ENCODE data around the gene MARCHF10.

The MARCHF10 gene

DNA sequence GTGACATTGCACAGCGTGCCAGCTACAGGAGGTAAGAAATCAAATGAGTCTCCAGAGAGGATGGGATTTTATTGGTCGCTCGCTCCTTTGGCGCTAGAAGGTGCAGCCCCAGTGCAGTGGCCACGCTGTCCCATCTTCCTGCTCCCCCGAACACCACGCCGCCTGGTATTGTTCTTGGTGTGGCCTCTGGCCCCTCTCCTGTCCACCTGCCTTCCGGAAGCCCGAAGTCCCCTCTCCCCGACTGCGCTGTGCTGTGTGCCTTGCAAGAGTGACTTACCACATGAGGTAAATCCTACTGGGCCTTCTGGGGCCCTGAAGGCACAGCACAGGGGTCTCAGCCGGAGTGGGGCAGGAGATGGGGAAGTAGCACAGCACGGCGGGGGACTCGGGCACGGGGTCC is 58.2 kb downstream of the MARCHF10 start:
- DNase-seq: no peak

- no peak for DNase-seq
These were observed 61.2 kb downstream of the MARCHF10 start for GRCh38 chr17:62746941-62747340.

DNA sequence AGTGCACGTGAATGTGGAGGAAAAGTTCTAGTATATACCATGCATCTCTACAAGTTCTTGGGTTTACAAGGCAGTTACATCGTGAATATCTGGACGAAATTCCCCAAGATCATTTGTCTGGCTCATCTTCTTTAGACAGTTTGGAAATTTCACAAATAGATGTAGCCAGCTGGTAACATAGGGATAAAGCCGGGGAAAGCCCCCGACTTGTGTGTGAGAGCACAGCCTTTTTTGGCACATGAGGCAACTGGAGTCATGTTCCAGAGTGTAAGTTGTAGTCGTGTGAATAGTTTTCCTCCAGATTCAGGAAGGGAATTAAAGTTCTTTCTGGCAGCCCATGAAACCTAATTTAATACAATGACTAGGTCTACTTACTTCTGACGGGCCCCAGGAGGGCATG is 62.3 kb downstream of the MARCHF10 start:
- DNase-seq: peak; percentile 53

GRCh38 chr17:62744259-62744658 is 63.9 kb downstream of the MARCHF10 start:
- DNase-seq: no peak

DNA sequence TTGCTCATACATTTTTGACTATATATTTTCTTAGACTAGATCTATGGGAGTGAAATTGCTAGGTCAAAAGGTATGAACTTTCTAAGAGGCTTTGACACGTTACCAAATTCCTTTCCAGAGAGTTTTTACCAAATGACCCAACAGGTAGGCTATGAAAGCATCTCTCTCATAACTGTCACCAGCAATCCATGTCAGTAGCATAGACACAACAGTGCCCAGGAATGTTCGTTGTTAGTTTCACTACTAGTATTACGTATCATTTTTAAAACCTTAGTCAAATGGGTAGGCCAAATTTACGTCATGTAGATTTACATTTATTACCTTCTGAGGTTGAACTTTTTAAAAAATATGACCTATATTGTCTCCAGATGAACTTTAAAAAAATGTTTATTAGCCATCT is 66.8 kb downstream of the MARCHF10 start:
- DNase-seq: no peak

DNA sequence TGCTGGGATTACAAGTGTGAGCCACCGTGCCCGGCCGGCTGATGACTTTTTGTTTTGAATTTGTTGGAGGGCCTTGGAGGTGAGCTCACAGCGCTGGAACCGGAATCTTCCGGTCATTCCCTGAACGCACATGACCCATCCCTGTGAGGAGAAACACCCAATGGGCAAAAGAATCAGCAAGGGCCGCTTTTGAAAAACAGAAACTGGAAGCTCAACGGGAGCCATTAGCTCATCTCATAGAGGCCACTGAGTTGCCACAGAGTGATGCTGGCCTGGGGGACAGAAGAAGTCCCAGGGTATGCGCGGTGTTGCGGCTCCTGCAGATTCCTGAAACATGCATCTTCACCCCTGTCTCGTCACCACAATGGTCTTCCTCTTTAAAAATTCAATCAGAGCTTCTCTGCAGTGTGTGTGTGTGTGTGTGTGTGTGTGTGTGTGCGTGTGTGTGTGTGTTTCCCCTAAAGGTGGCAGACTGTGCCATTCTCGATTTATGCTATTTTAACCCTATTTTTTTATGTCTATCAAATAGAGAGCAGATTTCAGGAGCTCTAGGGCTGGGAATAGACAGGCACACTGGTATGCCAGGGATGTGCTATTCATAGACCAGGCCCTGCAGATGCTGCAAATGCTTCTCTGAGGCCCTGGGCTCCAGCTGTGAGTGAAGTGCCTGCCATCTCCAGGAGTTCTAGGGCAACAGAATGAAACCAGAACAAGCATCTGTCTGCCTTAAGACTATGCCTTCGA is 68.3 kb downstream of the MARCHF10 start:
- DNase-seq: no peak

GRCh38 chr17:62738281-62738680 is 69.8 kb downstream of the MARCHF10 start:
- DNase-seq: no peak

DNA sequence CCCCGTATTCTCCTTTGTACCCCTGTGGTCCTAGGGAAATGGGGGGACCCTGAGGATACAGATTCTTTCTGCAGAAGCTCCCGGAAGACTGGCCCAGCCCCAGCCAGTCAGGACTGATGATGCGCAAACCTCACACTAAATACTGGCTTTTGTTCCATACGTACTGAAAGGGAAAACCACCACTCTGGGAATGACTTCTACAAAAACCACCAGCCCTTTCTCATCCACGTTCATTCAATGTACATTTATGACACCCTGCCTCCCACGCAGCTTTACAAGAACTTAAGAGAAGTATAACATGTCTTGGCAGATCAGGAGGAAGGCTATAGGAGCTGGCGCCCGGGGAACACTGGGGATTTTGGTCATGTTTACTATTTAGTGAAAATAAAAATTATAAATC is 70.6 kb downstream of the MARCHF10 start:
- no peak for DNase-seq

DNA sequence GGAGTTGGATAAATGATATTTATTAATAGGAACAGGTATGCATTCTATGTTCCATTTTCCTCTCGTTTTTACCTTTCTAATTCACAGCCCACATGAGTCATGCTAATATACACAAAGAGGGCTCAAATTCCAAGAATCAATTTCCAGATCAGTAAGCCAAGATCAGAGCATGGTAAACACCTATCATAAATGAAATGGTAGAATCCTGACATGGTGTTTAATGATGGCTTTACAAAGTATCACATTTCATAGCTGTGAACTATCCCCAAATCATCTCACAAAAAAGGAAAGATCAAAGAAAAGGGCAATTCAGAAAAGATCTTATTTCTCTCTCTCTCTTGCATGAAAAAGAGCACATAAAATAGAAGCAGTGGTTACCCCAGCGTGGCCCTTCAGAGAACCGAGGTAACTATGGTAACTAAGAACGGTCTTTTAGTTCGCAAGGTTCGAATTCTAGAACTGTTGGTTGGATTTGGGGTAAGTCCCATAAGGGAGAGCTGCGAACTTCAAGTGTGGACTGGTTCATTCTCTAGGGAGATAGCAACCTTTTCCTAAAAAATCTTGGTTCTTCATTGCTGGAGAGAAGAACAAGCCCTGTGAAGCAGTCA is 73.0 kb downstream of the MARCHF10 start:
- DNase-seq: no peak

- no peak for DNase-seq
These were observed 76.0 kb downstream of the MARCHF10 start for GRCh38 chr17:62732125-62732524.

DNA sequence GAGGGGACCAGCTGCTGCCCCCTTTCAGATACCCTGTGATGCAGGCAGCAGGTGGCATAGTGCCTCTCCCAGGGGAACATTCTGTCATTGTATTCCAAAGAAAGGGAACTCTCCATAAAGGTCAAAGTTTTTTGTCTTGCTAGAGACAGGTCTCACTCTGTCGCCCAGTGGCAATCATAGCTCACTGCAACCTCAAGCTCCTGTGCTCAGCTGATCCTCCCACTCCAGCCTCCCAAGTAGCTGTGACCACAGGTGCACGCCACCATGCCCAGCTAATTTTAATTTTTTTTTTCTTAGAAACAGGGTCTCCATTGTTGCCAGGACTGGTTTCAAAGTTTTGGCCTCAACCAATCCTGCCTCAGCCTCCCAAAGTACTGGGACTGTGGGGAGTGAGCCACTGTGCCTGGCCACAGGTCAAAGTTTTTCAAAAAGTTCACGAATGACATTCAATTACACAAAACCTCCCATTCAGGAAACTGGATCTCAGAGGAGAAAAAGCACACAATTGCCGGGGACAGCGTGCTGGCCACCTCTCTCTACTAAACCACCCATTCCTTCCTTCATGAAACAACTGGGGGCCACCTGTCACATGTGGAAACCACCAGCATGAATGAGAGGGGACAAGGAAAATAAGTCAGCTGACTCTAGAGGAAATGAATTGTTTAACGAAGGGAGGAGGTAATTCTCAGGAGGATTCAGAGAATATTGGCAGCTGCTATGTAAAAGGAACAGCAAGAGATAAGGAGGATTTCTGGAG is 80.0 kb downstream of the MARCHF10 start:
- DNase-seq: no peak

GRCh38 chr17:62725791-62726249 is 82.3 kb downstream of the MARCHF10 start:
- no peak for DNase-seq

GRCh38 chr17:62724398-62725146 is 83.5 kb downstream of the MARCHF10 start:
- DNase-seq: no peak

DNA sequence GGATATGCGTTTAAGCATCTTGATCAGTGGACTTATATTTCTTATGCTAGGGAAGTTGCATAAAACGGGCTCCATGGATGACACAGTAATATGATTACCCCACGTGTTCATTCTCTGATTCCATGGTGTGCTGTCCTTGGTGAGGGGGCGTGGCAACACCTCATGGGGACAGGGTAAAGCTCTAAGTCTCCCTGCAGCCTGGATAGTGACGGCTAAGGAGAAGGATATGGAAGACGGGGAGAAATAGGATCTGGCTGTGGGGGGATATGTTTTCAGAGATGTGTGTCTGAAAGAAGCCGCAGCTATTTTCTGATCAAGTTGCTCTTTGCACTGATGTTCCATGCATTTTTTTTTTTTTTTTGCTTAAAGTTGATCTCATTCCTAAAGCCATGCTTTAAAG is 84.3 kb downstream of the MARCHF10 start:
- no peak for DNase-seq

GRCh38 chr17:62722625-62723024 is 85.5 kb downstream of the MARCHF10 start:
- DNase-seq: no peak

- no peak for DNase-seq
These were observed 87.8 kb downstream of the MARCHF10 start for GRCh38 chr17:62720126-62720850.

- DNase-seq: no peak
These were observed 88.5 kb downstream of the MARCHF10 start for GRCh38 chr17:62719586-62719985.

DNA sequence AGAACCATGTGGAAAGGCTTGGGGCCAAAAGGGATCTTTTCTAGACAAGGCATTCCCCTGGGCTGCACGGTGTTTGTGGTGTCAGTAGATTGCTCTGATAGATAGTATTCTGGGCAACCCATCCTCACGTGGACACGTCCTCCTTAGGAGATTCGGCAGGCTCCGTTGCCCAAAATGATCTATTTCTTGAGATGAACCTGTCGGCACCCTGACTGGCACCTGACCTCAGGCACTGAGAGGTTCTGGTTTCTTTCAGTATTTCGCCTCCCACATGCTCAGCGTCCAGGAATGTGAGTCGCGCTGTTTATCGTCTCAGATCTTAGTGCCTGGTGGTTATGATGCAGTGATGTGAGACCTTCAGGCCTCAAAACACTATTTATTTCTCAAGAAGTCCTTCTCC is 89.7 kb downstream of the MARCHF10 start:
- no peak for DNase-seq

DNA sequence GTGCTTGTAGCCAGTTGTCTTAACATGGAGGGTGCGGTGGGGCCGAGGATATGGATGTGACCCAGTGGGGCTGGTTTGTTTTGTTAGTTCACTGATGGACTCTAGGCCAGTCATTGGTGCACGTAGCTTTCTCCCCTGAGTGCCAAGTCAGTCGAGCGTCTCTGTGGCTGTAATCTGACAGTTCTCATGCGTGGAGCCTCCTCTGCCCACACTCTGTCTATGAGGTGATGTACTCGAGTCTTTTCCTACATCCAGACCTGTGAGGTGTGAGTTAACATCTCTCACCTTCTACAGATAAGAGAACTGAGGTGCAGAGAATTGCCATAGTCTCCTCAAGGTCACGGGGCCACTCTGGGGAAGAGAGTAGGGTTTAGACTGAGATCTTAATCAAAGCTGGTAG is 90.2 kb downstream of the MARCHF10 start:
- no peak for DNase-seq

- DNase-seq: no peak
These were observed 90.6 kb downstream of the MARCHF10 start for GRCh38 chr17:62717589-62717855.

GRCh38 chr17:62716834-62717588 is 91.1 kb downstream of the MARCHF10 start:
- DNase-seq: no peak

DNA sequence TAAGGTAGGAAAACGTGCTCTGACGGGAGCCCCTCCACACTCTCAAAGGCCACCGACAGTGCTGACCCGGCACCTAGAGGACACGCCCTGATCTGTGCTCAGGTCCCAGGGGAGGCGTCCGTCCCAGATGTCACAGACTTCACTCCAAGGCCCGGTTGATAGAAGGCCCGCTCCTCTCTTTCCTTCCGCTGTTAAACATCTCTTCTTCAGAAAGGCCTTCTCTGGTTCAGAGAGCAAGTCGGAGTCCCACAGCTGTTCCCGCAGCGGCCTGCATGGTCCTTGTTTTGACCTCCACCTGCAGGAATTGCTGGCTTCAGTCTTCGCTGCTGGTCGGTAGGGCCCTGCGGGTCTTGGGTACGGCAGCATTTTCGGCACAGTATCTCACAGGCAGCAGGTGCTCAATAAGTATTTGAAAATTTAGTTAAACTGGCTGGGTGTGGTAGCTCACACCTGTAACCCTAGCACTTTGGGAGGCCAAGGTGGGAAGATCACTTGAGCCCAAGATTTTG is 92.2 kb downstream of the MARCHF10 start:
- no peak for DNase-seq
